Panc1 (cell line): Measurements from ENCODE around the gene FHOD1. TPM values are rescaled to one million over a fixed set of nuclear protein-coding genes. Genes with fewer than 3 reads are reported as not detected.
A peak's percentile ranks its signal among the peaks of the same experiment; 100 is the strongest.

Experiments
- ATAC-seq: fragments of 200-7000 bp; cut with Tn5 transposase; 2 replicates; pipeline ENCODE4 v1.9.1; 2020; ENCODE audit warnings: mild to moderate bottlenecking, moderate library complexity
- BruUV-seq: library from RNA; stranded (reverse); fragments of 400-500 nt; replicated peaks from 2 replicates; lab custom pipeline; 2021; lab: Mats Ljungman, UMichigan
- CTCF ChIA-PET: fragments of 300-600 bp; sonication (Branson Sonifier 250); formaldehyde crosslinking; loops from one replicate; lab custom pipeline; 2022; ENCODE audit warnings: antibody characterized with exemption; lab: Charles Lee
- POLR2A ChIA-PET: fragments of 300-600 bp; sonication (Branson Sonifier 250); formaldehyde crosslinking; loops from one replicate; lab custom pipeline; 2022; ENCODE audit warnings: antibody characterized with exemption; lab: Charles Lee
- DNase-seq: peaks from one replicate; pipeline ENCODE4 v3.0.0-alpha.2; 2010; ENCODE audit warnings: low read depth, low spot score
- H3K27ac ChIP-seq: 2 replicates; pipeline ENCODE4 v1.5.1; 2011; ENCODE audit warnings: mild to moderate bottlenecking, low read length, inconsistent platforms
- H3K27me3 ChIP-seq: fragments of 200-500 bp; sonication (Bioruptor generic); 2 replicates; pipeline ENCODE4 v1.6.0; 2014; ENCODE audit warnings: low read length, inconsistent platforms; ENCODE audit not compliant: control insufficient read depth, insufficient read depth
- H3K36me3 ChIP-seq: fragments of 200-500 bp; sonication (Bioruptor generic); 2 replicates; pipeline ENCODE4 v1.5.1; 2014; ENCODE audit warnings: inconsistent platforms, mild to moderate bottlenecking, low read length, moderate library complexity; ENCODE audit not compliant: control insufficient read depth, insufficient read depth
- H3K4me1 ChIP-seq: 2 replicates; pipeline ENCODE4 v1.5.1; 2011; ENCODE audit warnings: inconsistent platforms, mild to moderate bottlenecking, low read length, moderate library complexity; ENCODE audit not compliant: control insufficient read depth, insufficient read depth
- H3K4me3 ChIP-seq, 2 experiments: 2 replicates each; pipeline ENCODE4 v1.5.1; 2011 to 2012; ENCODE audit warnings: low read depth in 2 of 2, low read length in 2 of 2, mild to moderate bottlenecking in 2 of 2, inconsistent platforms in 1 of 2, moderate library complexity in 1 of 2
- H3K9me3 ChIP-seq: fragments of 200-500 bp; sonication (Bioruptor generic); 2 replicates; pipeline ENCODE4 v1.5.1; 2014; ENCODE audit warnings: low read depth, mild to moderate bottlenecking, inconsistent platforms, low read length, moderate library complexity; ENCODE audit not compliant: control insufficient read depth, insufficient read depth
- POLR2AphosphoS5 ChIP-seq: IDR thresholded peaks from 2 replicates; pipeline ENCODE4 v1.6.1; 2012; ENCODE audit warnings: mild to moderate bottlenecking, low read depth, low read length, moderate library complexity
- SIN3A ChIP-seq: IDR thresholded peaks from 2 replicates; pipeline ENCODE4 v1.6.1; 2012; ENCODE audit warnings: low read depth, mild to moderate bottlenecking, low read length, moderate library complexity, borderline replicate concordance; ENCODE audit not compliant: insufficient read depth
- TCF7L2 ChIP-seq: IDR thresholded peaks from 2 replicates; pipeline ENCODE4 v1.6.1; 2011; ENCODE audit warnings: mild to moderate bottlenecking, low read depth, low read length, inconsistent platforms
- in situ Hi-C: cut with HindIII; loops from 2 replicates; pipeline ENCODE4 v1.10.0; 2016; ENCODE audit warnings: low sequenced_read_pairs, low pct_unique_long_range_greater_than_20kb
- intact Hi-C: fragments of 100-400 bp; cut with micrococcal nuclease; formaldehyde crosslinking; loops from one replicate; pipeline ENCODE4 v1.10.0; 2022; ENCODE audit not compliant: unreplicated experiment
- total RNA-seq: library from RNA; stranded (reverse); gene quantifications from one replicate; pipeline ENCODE4 v1.2.1, GENCODE V29; 2021; ENCODE audit not compliant: unreplicated experiment
- TF ChIP-seq, protein P1 (sequence below), 2 experiments: IDR thresholded peaks; 2 replicates each; pipeline ENCODE4 v1.6.1; 2011 to 2012; ENCODE audit warnings: low read depth in 2 of 2, control low read depth in 1 of 2, low read length in 1 of 2, mild to moderate bottlenecking in 1 of 2, moderate library complexity in 1 of 2; ENCODE audit not compliant: insufficient read depth in 1 of 2
- TF ChIP-seq, protein P2 (sequence below): fragments of 450-650 bp; IDR thresholded peaks from 2 replicates; pipeline ENCODE4 v1.5.1; 2017; ENCODE audit warnings: mild to moderate bottlenecking

FHOD1 gene
- total RNA-seq, 1 experiment from 2014 or later, result 9.3 TPM

DNA sequence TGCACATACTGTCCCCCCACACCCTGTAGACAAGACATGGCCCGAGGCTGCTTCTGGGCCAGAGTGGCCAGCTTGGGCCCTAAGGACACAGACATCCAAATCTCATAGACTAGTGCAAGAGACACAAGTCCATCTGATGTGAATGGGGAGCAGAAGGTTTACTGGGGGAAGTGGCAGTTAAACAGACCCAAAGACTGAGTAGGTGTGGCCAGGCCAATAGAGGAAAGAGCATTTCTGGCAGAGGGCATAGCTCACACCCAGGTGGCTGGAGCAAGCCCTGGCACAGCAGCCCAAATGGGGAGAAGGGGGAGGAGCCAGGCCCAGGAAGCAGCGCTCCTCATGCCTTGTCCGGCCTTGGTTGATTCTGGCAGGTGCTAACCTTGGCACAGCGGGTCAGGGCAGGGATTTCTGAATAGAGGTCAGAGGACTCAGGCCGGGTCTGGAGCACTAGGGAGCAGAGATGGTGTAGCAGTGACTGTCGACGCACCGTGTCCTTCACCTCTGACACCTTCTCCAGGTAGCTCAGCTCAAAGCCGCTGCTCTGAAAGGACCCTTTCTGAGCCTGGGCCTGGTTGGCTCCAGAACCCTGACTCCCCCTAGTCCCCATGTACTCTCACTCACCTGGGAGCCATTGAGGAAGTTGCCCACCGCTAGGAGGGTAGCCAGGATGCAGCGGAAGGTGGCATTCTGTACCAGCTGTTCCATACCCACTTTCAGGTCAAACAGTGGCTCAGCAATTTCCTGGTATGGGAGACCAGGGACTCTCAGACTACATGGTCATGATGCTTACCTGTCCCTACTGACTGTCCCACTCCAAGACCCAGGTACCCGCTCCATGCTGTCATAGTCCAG is 16.2 kb downstream of the FHOD1 start:
- H3K27ac ChIP-seq, result no peak overlapping the region
- H3K4me3 ChIP-seq, result no peak overlapping the region
- no peak for DNase-seq
- intact Hi-C loops, result no loop called here
- ChIA-PET POLR2A (interaction anchor here (0.6 kb wide), 1 partner anchor 9 kb away, joined by 3 read pairs; no protein-coding TSS in a partner anchor), CTCF (no interaction called here)
- no peaks in the 10 kb centered on the region for H3K9me3 ChIP-seq
- BruUV-seq, result no TSS peak
- TF ChIP-seq SIN3A, result no peak
- TF ChIP-seq POLR2AphosphoS5, result 0 out of 2 replicates have a peak, but pooled peaks have one; percentile 34
- TF ChIP-seq, protein P1, sequence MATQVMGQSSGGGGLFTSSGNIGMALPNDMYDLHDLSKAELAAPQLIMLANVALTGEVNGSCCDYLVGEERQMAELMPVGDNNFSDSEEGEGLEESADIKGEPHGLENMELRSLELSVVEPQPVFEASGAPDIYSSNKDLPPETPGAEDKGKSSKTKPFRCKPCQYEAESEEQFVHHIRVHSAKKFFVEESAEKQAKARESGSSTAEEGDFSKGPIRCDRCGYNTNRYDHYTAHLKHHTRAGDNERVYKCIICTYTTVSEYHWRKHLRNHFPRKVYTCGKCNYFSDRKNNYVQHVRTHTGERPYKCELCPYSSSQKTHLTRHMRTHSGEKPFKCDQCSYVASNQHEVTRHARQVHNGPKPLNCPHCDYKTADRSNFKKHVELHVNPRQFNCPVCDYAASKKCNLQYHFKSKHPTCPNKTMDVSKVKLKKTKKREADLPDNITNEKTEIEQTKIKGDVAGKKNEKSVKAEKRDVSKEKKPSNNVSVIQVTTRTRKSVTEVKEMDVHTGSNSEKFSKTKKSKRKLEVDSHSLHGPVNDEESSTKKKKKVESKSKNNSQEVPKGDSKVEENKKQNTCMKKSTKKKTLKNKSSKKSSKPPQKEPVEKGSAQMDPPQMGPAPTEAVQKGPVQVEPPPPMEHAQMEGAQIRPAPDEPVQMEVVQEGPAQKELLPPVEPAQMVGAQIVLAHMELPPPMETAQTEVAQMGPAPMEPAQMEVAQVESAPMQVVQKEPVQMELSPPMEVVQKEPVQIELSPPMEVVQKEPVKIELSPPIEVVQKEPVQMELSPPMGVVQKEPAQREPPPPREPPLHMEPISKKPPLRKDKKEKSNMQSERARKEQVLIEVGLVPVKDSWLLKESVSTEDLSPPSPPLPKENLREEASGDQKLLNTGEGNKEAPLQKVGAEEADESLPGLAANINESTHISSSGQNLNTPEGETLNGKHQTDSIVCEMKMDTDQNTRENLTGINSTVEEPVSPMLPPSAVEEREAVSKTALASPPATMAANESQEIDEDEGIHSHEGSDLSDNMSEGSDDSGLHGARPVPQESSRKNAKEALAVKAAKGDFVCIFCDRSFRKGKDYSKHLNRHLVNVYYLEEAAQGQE (IDR thresholded peaks at IDR 0.05; ENCODE audit: insufficient read depth in 1 of 2, low read depth in 2 of 2, low read length in 1 of 2), result no peak
- TF ChIP-seq, protein P2, sequence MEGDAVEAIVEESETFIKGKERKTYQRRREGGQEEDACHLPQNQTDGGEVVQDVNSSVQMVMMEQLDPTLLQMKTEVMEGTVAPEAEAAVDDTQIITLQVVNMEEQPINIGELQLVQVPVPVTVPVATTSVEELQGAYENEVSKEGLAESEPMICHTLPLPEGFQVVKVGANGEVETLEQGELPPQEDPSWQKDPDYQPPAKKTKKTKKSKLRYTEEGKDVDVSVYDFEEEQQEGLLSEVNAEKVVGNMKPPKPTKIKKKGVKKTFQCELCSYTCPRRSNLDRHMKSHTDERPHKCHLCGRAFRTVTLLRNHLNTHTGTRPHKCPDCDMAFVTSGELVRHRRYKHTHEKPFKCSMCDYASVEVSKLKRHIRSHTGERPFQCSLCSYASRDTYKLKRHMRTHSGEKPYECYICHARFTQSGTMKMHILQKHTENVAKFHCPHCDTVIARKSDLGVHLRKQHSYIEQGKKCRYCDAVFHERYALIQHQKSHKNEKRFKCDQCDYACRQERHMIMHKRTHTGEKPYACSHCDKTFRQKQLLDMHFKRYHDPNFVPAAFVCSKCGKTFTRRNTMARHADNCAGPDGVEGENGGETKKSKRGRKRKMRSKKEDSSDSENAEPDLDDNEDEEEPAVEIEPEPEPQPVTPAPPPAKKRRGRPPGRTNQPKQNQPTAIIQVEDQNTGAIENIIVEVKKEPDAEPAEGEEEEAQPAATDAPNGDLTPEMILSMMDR, result no peak
- no peak for ATAC-seq
- H3K4me1 ChIP-seq, result peaks cover 4% of the 10 kb centered on the region; the same call in 1 of the 2 replicates
- no peaks in the 10 kb centered on the region for H3K27me3 ChIP-seq
- in situ Hi-C loops, result no loop called here
- H3K36me3 ChIP-seq, result peaks cover 5% of the 10 kb centered on the region; the same call in 1 of the 2 replicates

DNA sequence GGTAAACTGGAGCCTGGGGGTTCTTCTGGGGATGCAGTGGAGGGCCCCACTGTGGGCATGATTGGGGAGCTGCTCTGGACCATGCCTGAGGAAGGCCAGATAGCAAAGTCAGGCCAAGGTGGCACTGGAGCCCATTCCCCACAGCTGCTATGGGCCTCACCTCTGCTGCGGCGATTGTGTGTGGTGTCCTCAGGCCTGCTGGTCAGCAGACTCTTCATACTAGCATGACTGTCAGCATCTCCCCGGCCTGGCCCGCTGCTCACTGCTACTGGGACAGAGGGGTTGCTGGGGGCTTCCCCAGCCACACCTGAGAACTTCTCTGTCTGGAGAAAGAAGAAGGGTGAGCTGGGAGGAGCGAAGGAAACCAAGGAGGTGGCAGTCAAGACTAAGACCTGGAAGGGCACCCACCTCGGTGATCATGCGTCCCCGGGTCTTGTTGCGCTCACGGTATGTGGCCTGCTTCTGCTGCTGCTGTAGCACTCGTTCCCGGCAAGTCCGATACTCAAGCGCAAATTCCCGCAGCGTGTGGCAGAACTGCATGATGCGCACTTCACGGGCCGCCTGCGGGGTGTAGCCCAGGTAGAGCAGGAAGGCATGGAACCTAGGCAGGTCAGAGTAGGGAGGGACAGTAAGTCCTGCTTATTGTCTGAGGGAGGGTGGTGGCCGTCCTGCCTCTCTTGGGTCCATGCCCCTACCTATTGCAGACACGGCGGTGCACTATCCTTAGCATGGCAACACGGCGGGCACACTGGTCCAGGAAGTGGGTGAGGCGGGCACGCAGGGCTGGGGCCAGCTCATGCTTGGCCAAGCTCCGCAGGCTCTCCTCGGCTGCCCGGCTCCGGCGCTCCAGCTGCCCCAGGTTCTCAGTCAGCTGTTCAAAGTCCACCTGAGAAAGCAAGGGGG is 17.1 kb downstream of the FHOD1 start:
- ATAC-seq (no peak), DNase-seq (no peak)
- no peak overlapping the region for H3K4me3 ChIP-seq
- ChIA-PET POLR2A (no interaction called here), CTCF (no interaction called here)
- peaks cover 5% of the 10 kb centered on the region; the same call in 1 of the 2 replicates for H3K36me3 ChIP-seq
- H3K27ac ChIP-seq, result no peak overlapping the region
- BruUV-seq, result no TSS peak
- intact Hi-C loops (no loop called here), in situ Hi-C loops (no loop called here)
- H3K9me3 ChIP-seq, result no peaks in the 10 kb centered on the region
- H3K27me3 ChIP-seq, result no peaks in the 10 kb centered on the region
- peaks cover 4% of the 10 kb centered on the region; the same call in 1 of the 2 replicates for H3K4me1 ChIP-seq
- TF ChIP-seq TCF7L2, result no peak
